PC-9 (cell line): ENCODE data around the gene ANK2. TPM values are rescaled to one million over a fixed set of nuclear protein-coding genes. Genes with fewer than 3 reads are reported as not detected.

ENCODE experiments used
- BruUV-seq: library from RNA; stranded (reverse); fragments of 400-500 nt; replicated peaks from 2 replicates; lab custom pipeline; 2021; lab: Mats Ljungman, UMichigan
- CTCF ChIA-PET: fragments of 300-600 bp; sonication (Branson Sonifier 250); formaldehyde crosslinking; loops from one replicate; lab custom pipeline; 2022; ENCODE audit warnings: antibody characterized with exemption; lab: Charles Lee
- POLR2A ChIA-PET: fragments of 300-600 bp; sonication (Branson Sonifier 250); formaldehyde crosslinking; loops from one replicate; lab custom pipeline; 2022; ENCODE audit warnings: antibody characterized with exemption; ENCODE audit not compliant: unreplicated experiment; lab: Charles Lee
- DNase-seq, 2 experiments: peaks; one replicate each; pipeline versions ENCODE4 v3.0.0 to v3.0.0-alpha.2; 2015 to 2022; ENCODE audit warnings: mixed read lengths in 1 of 2
- H2AFZ ChIP-seq: fragments of 200-600 bp; sonication (generic); 2 replicates; pipeline ENCODE4 v1.8.1; 2017; ENCODE audit warnings: antibody characterized with exemption
- H3F3A ChIP-seq: fragments of 200-600 bp; sonication (generic); 2 replicates; pipeline ENCODE4 v1.8.1; 2017; ENCODE audit warnings: antibody characterized with exemption, mild to moderate bottlenecking, low read depth; ENCODE audit not compliant: insufficient read depth
- H3K27ac ChIP-seq: fragments of 200-600 bp; sonication (generic); 2 replicates; pipeline ENCODE4 v1.6.1; 2016; ENCODE audit warnings: mixed run types
- H3K27me3 ChIP-seq: fragments of 200-600 bp; sonication (generic); 2 replicates; pipeline ENCODE4 v1.6.1; 2016; ENCODE audit warnings: low read depth, mixed run types; ENCODE audit not compliant: insufficient read depth
- H3K36me3 ChIP-seq: fragments of 200-600 bp; sonication (generic); 2 replicates; pipeline ENCODE4 v1.6.1; 2016; ENCODE audit warnings: low read depth, mixed run types
- H3K4me1 ChIP-seq: fragments of 200-600 bp; sonication (generic); replicated peaks from 2 replicates; pipeline ENCODE4 v1.6.1; 2016; ENCODE audit warnings: mixed run types; ENCODE audit not compliant: insufficient read depth
- H3K4me2 ChIP-seq: fragments of 200-600 bp; sonication (generic); 2 replicates; pipeline ENCODE4 v1.6.1; 2017; ENCODE audit warnings: mixed run types
- H3K4me3 ChIP-seq: fragments of 200-600 bp; sonication (generic); 2 replicates; pipeline ENCODE4 v1.6.1; 2016; ENCODE audit warnings: mixed run types
- H3K79me2 ChIP-seq: fragments of 200-600 bp; sonication (generic); 2 replicates; pipeline ENCODE4 v1.6.1; 2017; ENCODE audit warnings: low read depth, mixed run types
- H3K9me2 ChIP-seq: fragments of 200-600 bp; sonication (generic); 2 replicates; pipeline ENCODE4 v1.8.1; 2017; ENCODE audit warnings: mild to moderate bottlenecking; ENCODE audit not compliant: insufficient read depth
- H3K9me3 ChIP-seq: fragments of 200-600 bp; sonication (generic); 2 replicates; pipeline ENCODE4 v1.8.1; 2016; ENCODE audit warnings: low read depth; ENCODE audit not compliant: insufficient read depth
- H4K20me1 ChIP-seq: fragments of 200-600 bp; sonication (generic); 2 replicates; pipeline ENCODE4 v1.8.1; 2017; ENCODE audit not compliant: insufficient read depth
- EZH2 ChIP-seq: fragments of 200-600 bp; sonication (generic); IDR thresholded peaks from 2 replicates; pipeline ENCODE4 v1.8.0; 2017; ENCODE audit warnings: antibody characterized with exemption, low read depth
- intact Hi-C: fragments of 100-400 bp; cut with micrococcal nuclease; formaldehyde crosslinking; loops from one replicate; pipeline ENCODE4 v1.10.0; 2022; ENCODE audit not compliant: unreplicated experiment
- total RNA-seq: library from RNA; stranded (reverse); gene quantifications from 2 replicates; pipeline ENCODE4 v1.2.3, GENCODE V29; 2021
- TF ChIP-seq, protein P1 (sequence below): fragments of 200-600 bp; sonication (generic); conservative IDR thresholded peaks from 2 replicates; pipeline ENCODE4 v1.6.1; 2017; ENCODE audit warnings: mixed run types, antibody characterized with exemption, mild to moderate bottlenecking, moderate library complexity

The ANK2 gene
- total RNA-seq, 1 experiment from 2014 or later = 0.61 TPM

GRCh38 chr4:113322736-113323135, 273.3 kb downstream of the ANK2 start:
- Histone ChIP-seq H3K27ac (no peak overlapping the region), H3K9me3 (no peaks in the 10 kb centered on the region), H3K9me2 (no peaks in the 10 kb centered on the region), H3K27me3 (no peaks in the 10 kb centered on the region), H3K4me2 (no peak overlapping the region), H3K4me1 (no peaks in the 10 kb centered on the region), H3K4me3 (no peak overlapping the region), H3F3A (no peaks in the 10 kb centered on the region), H3K36me3 (no peaks in the 10 kb centered on the region), H4K20me1 (no peaks in the 10 kb centered on the region), H2AFZ (no peak overlapping the region), H3K79me2 (no peaks in the 10 kb centered on the region)
- intact Hi-C loops = no loop called here
- no peak for DNase-seq
- POLR2A ChIA-PET = no interaction called here
- CTCF ChIA-PET = no interaction called here
- no peak for TF ChIP-seq EZH2
- TF ChIP-seq, protein P1, sequence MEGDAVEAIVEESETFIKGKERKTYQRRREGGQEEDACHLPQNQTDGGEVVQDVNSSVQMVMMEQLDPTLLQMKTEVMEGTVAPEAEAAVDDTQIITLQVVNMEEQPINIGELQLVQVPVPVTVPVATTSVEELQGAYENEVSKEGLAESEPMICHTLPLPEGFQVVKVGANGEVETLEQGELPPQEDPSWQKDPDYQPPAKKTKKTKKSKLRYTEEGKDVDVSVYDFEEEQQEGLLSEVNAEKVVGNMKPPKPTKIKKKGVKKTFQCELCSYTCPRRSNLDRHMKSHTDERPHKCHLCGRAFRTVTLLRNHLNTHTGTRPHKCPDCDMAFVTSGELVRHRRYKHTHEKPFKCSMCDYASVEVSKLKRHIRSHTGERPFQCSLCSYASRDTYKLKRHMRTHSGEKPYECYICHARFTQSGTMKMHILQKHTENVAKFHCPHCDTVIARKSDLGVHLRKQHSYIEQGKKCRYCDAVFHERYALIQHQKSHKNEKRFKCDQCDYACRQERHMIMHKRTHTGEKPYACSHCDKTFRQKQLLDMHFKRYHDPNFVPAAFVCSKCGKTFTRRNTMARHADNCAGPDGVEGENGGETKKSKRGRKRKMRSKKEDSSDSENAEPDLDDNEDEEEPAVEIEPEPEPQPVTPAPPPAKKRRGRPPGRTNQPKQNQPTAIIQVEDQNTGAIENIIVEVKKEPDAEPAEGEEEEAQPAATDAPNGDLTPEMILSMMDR = no peak
- no TSS peak for BruUV-seq

DNA sequence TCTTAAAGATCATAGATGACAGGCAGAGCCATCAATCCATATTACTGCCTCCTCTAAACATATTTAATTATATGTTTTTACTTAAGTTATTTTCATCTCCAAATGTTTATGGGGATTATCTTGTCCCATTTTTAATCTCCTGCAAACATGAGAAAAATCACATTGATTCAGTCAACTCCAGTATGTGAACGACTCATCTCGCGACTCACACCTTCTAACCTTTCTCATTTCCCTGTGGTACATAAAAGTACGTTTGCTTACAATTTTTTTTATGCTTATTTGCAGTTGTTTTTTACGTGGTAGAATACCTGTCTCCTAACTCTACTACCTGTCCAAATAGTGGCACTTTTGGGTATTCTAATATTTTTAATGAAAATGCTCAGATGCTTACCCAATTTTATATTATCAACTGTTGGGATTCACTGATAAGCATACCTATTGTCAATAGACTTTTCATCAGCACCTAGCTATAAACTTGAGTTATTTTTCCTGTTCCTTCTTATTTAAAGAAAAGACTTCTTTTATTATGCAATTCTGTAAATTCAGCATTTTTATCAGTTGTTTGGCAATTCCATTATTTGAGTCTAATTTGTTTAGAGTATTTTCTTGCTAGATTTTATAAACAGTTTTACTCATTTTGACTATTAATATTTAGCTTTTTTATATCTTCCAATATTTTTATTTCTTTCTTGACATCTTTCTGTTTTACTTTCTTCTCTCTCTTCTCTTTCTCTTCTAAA, 276.6 kb downstream of the ANK2 start:
- H3K4me1 ChIP-seq = no peaks in the 10 kb centered on the region
- DNase-seq = no peak
- ChIA-PET CTCF (no interaction called here), POLR2A (no interaction called here)
- no peaks in the 10 kb centered on the region for H3K9me3 ChIP-seq
- TF ChIP-seq, protein P1 = no peak
- TF ChIP-seq EZH2 = no peak
- no TSS peak for BruUV-seq
- H3F3A ChIP-seq = no peaks in the 10 kb centered on the region
- no peak overlapping the region for H3K4me3 ChIP-seq
- no peaks in the 10 kb centered on the region for H4K20me1 ChIP-seq
- H3K79me2 ChIP-seq = no peaks in the 10 kb centered on the region
- H3K27ac ChIP-seq = no peak overlapping the region
- no peaks in the 10 kb centered on the region for H3K36me3 ChIP-seq
- no peaks in the 10 kb centered on the region for H3K27me3 ChIP-seq
- intact Hi-C loops = no loop called here
- H3K9me2 ChIP-seq = no peaks in the 10 kb centered on the region
- H3K4me2 ChIP-seq = no peak overlapping the region
- no peak overlapping the region for H2AFZ ChIP-seq

DNA sequence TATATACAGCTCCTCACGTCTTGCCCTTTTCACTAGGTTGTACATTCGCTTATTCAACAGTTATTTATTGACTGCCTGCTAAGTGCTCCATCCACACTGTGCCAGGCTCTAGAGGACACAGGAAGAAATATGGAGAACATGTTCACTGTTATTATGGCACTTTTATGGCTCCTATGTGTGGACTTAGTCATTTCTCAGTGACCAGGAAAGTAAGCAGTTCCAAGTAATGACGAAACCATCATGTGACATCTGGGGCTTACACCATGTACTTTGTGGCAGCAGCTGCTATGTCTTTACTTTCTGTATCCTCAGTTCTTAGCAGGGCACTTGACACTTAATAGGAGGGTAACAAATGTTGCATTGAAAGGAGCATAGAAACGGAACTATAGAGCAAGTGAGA, 278.0 kb downstream of the ANK2 start:
- Histone ChIP-seq H3K27me3 (no peaks in the 10 kb centered on the region), H3K27ac (no peak overlapping the region), H4K20me1 (no peaks in the 10 kb centered on the region), H3F3A (no peaks in the 10 kb centered on the region), H3K4me3 (no peak overlapping the region), H3K4me1 (no peaks in the 10 kb centered on the region), H3K9me3 (no peaks in the 10 kb centered on the region), H3K4me2 (no peak overlapping the region), H3K36me3 (no peaks in the 10 kb centered on the region), H3K79me2 (no peaks in the 10 kb centered on the region), H3K9me2 (no peaks in the 10 kb centered on the region), H2AFZ (no peak overlapping the region)
- no peak for DNase-seq
- ChIA-PET CTCF (no interaction called here), POLR2A (no interaction called here)
- intact Hi-C loops = no loop called here
- BruUV-seq = no TSS peak
- no peak for TF ChIP-seq EZH2
- TF ChIP-seq, protein P1 = no peak
